BLaER1 (cell line): Measurements from ENCODE around the gene DNAJC2.
A peak's percentile ranks its signal among the peaks of the same experiment; 100 is the strongest.

Experiments
- H3K27ac ChIP-seq: shearing (Covaris generic); formaldehyde crosslinking; 2 replicates; pipeline ENCODE4 v1.8.1; 2022
- H3K27me3 ChIP-seq: shearing (Covaris generic); formaldehyde crosslinking; 2 replicates; pipeline ENCODE4 v1.8.1; 2022
- H3K36me3 ChIP-seq: shearing (Covaris generic); formaldehyde crosslinking; 2 replicates; pipeline ENCODE4 v1.8.1; 2022
- H3K4me1 ChIP-seq: shearing (Covaris generic); formaldehyde crosslinking; 2 replicates; pipeline ENCODE4 v1.8.1; 2022
- H3K4me2 ChIP-seq: shearing (Covaris generic); formaldehyde crosslinking; 2 replicates; pipeline ENCODE4 v1.8.1; 2022
- H3K4me3 ChIP-seq: shearing (Covaris generic); formaldehyde crosslinking; 2 replicates; pipeline ENCODE4 v1.8.1; 2022
- H3K9ac ChIP-seq: shearing (Covaris generic); formaldehyde crosslinking; 2 replicates; pipeline ENCODE4 v1.8.1; 2022
- H3K9me3 ChIP-seq: shearing (Covaris generic); formaldehyde crosslinking; 2 replicates; pipeline ENCODE4 v1.8.1; 2022
- H4K20me1 ChIP-seq: shearing (Covaris generic); formaldehyde crosslinking; 2 replicates; pipeline ENCODE4 v1.8.1; 2022
- Cebpa-rat ChIP-seq: shearing (Covaris generic); IDR thresholded peaks from 2 replicates; pipeline ENCODE4 v1.8.1; 2022

The DNAJC2 gene

GRCh38 chr7:103379270-103379975 is 34.9 kb upstream of the DNAJC2 start:
- Histone ChIP-seq H3K27me3 (no peaks in the 10 kb centered on the region), H3K4me2 (no peak overlapping the region), H3K4me1 (no peaks in the 10 kb centered on the region), H3K36me3 (no peaks in the 10 kb centered on the region), H3K4me3 (no peak overlapping the region), H4K20me1 (no peaks in the 10 kb centered on the region), H3K27ac (no peak overlapping the region), H3K9me3 (no peaks in the 10 kb centered on the region), H3K9ac (no peak overlapping the region)
- TF ChIP-seq Cebpa-rat = no peak

DNA sequence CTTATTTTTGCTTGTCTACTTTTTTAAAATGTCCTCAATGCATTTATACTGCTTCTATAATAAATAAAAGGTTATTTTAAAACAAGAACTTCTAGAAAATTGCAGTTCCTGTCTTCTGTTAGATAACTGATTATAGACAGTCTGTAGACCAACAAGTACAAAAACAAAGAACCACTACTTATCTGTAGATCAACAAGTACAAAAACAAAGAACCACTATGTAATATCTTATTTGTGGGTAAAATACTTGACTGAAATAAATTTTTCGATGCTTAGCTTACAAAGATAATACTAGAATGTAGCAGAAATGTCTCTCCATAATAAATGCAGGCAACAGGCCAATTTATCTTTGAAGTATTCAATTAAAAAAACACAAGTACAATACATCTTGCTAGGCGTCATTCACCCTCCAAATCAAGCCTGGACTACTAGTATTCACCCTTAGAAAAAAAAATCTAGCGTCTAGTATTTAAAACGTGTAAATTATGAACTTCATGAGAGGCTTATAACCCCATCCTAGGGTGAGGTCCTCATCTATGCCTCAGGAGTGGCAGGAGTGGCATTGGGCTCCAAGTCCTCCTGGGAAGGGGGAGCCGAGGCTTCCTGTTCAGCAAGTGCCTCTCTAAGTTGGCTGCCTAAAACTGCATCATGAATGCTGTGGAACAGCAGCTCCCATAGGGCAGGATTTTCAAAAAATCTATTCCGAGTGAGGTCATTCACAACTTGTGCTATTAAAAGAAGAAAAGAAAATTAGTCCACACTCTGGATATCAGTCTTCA is 29.5 kb upstream of the DNAJC2 start:
- no peaks in the 10 kb centered on the region for H4K20me1 ChIP-seq
- no peaks in the 10 kb centered on the region for H3K4me1 ChIP-seq
- no peaks in the 10 kb centered on the region for H3K27me3 ChIP-seq
- no peak for TF ChIP-seq Cebpa-rat
- H3K4me3 ChIP-seq = no peak overlapping the region
- no peak overlapping the region for H3K9ac ChIP-seq
- H3K9me3 ChIP-seq = no peaks in the 10 kb centered on the region
- peaks cover 15% of the 10 kb centered on the region for H3K36me3 ChIP-seq
- no peak overlapping the region for H3K4me2 ChIP-seq
- H3K27ac ChIP-seq = no peak overlapping the region

- no peak overlapping the region for H3K4me3 ChIP-seq
- no peak for TF ChIP-seq Cebpa-rat
- no peaks in the 10 kb centered on the region; the same call in 1 of the 2 replicates for H4K20me1 ChIP-seq
- H3K4me2 ChIP-seq = no peak overlapping the region
- H3K36me3 ChIP-seq = peaks cover 56% of the 10 kb centered on the region
- no peak overlapping the region for H3K27ac ChIP-seq
- no peaks in the 10 kb centered on the region for H3K4me1 ChIP-seq
- H3K9me3 ChIP-seq = no peaks in the 10 kb centered on the region
- no peak overlapping the region for H3K9ac ChIP-seq
- no peaks in the 10 kb centered on the region for H3K27me3 ChIP-seq
These were observed 24.9 kb upstream of the DNAJC2 start for GRCh38 chr7:103369432-103369831.

DNA sequence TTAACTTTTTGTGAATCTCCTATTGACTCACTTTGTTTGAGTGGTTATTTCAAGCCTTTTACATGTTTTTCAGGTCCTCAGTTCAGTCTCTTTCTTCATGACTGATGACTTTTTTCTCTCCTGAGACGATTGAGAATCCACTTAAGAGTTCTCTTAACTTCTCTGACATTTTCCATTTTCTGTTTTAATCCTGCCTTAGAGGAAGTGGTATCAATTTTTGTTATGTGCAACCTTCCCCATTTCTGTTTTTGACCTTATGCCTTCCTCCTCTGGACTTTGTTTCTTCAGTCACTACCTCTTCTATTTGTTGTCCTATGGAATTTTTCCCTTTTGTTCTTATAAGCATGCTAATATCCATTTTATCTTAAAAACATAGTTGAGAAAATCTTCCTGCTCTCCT is 5.2 kb upstream of the DNAJC2 start:
- no peaks in the 10 kb centered on the region for H3K27me3 ChIP-seq
- peak overlapping the region; percentile 88 for H3K4me2 ChIP-seq
- peaks cover 54% of the 10 kb centered on the region for H4K20me1 ChIP-seq
- TF ChIP-seq Cebpa-rat = no peak
- H3K9ac ChIP-seq = no peak overlapping the region
- no peak overlapping the region for H3K27ac ChIP-seq
- no peak overlapping the region for H3K4me3 ChIP-seq
- no peaks in the 10 kb centered on the region for H3K9me3 ChIP-seq
- peaks cover 35% of the 10 kb centered on the region for H3K36me3 ChIP-seq
- H3K4me1 ChIP-seq = peaks cover 38% of the 10 kb centered on the region

- Histone ChIP-seq H3K4me2 (peak overlapping the region; percentile 88), H3K9ac (no peak overlapping the region), H4K20me1 (peaks cover 54% of the 10 kb centered on the region), H3K27ac (no peak overlapping the region), H3K4me3 (peak overlapping the region; percentile 76), H3K9me3 (no peaks in the 10 kb centered on the region), H3K36me3 (peaks cover 28% of the 10 kb centered on the region), H3K4me1 (peaks cover 38% of the 10 kb centered on the region), H3K27me3 (no peaks in the 10 kb centered on the region)
- TF ChIP-seq Cebpa-rat = no peak
These were observed 4.4 kb upstream of the DNAJC2 start for GRCh38 chr7:103348959-103349358.

DNA sequence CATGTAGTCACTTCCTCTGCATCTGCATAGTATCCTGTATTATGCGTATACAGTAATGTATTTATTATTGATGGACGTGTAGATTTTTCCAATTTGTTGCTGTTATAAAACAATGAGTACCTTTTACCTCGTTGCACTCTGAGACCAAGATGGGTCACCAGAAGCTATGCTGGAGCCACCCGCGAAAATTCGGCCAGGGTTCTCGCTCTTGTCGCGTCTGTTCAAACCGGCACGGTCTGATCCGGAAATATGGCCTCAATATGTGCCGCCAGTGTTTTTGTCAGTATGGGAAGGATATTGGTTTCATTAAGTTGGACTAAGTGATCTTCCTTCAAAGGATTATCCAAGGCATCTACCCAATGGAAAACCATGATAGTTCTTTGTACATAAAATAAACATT is 3.9 kb upstream of the DNAJC2 start:
- H3K36me3 ChIP-seq = peaks cover 27% of the 10 kb centered on the region
- H3K4me1 ChIP-seq = peaks cover 42% of the 10 kb centered on the region
- H3K27ac ChIP-seq = no peak overlapping the region
- peak overlapping the region; percentile 90 for H3K9ac ChIP-seq
- H3K4me3 ChIP-seq = peak overlapping the region; percentile 76
- peak overlapping the region; percentile 88 for H3K4me2 ChIP-seq
- H4K20me1 ChIP-seq = peaks cover 53% of the 10 kb centered on the region
- no peaks in the 10 kb centered on the region for H3K27me3 ChIP-seq
- H3K9me3 ChIP-seq = no peaks in the 10 kb centered on the region
- no peak for TF ChIP-seq Cebpa-rat

DNA sequence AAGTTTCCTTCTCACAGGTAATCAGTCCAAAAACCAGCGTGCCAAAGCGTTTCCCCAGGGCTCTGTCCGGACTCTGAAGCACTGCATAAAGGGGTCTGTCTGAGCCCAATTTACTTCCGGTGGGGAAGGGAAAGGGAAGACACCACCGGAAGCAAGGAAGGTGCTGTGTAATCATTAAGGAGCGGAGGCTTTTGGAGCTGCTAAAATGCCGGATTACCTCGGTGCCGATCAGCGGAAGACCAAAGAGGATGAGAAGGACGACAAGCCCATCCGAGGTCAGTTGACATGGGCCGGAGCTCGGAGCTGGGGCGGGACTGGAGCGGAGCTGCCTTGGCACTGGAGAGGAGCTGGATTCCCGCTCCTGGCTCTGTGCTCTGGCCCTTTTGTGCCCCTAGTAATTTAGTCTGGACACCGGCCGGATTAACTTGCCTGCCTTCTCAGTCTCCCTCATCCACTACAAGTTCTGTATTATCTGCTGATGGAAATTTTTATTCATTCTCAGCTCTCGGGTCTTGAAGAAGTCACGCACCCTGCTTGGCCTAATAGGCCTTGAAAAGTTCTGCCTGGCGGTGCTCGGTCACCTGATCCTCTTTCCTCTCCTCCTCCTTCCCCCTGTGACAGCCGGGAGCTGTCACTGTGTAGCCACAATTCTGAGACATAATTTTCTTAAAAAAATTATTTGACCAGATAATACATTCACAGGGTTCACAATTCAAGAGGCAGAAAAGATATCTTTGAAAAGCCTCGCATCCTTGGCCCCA is 3.1 kb upstream of the DNAJC2 start, which contains the start of gene PSMC2:
TSS of gene PSMC2 (plus strand) at position 137 of the 761 bp plus-strand sequence. CDS start at position 206, 69 bp downstream.
- Histone ChIP-seq H4K20me1 (peaks cover 53% of the 10 kb centered on the region), H3K4me1 (peaks cover 49% of the 10 kb centered on the region), H3K27ac (peak within 1 kb of the TSS; percentile 81), H3K4me3 (peak within 1 kb of the TSS; percentile 76), H3K4me2 (peak within 1 kb of the TSS; percentile 88), H3K9ac (peak within 1 kb of the TSS; percentile 90), H3K36me3 (peaks cover 22% of the 10 kb centered on the region), H3K9me3 (no peaks in the 10 kb centered on the region), H3K27me3 (no peaks in the 10 kb centered on the region)
- no peak for TF ChIP-seq Cebpa-rat

GRCh38 chr7:103346396-103346795 is 1.8 kb upstream of the DNAJC2 start:
- Histone ChIP-seq H4K20me1 (peaks cover 53% of the 10 kb centered on the region), H3K9me3 (no peaks in the 10 kb centered on the region), H3K27ac (no peak overlapping the region), H3K4me2 (no peak overlapping the region), H3K27me3 (no peaks in the 10 kb centered on the region), H3K4me1 (peaks cover 62% of the 10 kb centered on the region), H3K36me3 (peaks cover 24% of the 10 kb centered on the region), H3K9ac (no peak overlapping the region), H3K4me3 (no peak overlapping the region)
- TF ChIP-seq Cebpa-rat = no peak

DNA sequence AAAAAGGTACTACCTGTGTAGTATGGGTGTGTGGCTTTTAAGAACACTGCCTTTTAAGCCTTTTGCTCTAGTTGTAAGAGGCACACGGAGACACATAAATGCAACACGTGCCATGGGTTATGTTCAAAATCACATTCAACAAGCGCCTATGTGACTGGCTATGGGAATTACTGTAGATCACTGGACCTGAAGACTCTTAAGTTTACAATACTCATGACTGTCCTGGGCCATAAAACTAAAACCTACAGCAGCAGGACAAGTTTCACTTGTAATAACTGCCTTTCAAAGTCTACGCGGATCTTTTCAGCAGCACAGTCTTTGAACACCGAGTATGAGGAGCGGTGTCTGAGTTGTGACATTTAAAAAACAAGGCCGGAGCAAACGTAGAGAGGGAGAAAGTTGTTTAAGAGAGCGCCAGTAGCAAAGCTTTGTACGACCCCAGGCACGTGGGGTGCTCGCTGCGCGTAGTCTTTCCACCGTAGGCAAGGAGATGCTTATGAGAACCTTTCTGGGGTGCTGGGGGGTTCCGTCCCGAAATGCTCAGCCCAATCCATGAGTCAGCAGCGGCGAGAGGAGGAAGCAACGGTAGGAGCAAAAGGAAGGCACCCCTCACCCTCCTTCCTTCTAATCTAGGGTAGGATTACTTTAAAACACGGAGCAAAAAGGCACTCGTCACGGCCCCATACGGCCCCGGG is 662 bp downstream of the DNAJC2 start:
- H3K4me1 ChIP-seq = peaks cover 51% of the 10 kb centered on the region
- peak overlapping the region; percentile 84 for H3K4me3 ChIP-seq
- H4K20me1 ChIP-seq = peaks cover 54% of the 10 kb centered on the region
- TF ChIP-seq Cebpa-rat = no peak
- peaks cover 37% of the 10 kb centered on the region for H3K36me3 ChIP-seq
- H3K9me3 ChIP-seq = no peaks in the 10 kb centered on the region
- H3K9ac ChIP-seq = peak overlapping the region; percentile 91
- peak overlapping the region; percentile 92 for H3K27ac ChIP-seq
- peak overlapping the region; percentile 79 for H3K4me2 ChIP-seq
- no peaks in the 10 kb centered on the region for H3K27me3 ChIP-seq
